ENCODE measurements around the gene CLEC11A.

The CLEC11A gene

GRCh38 chr19:50705422-50706019, 17.6 kb upstream of the CLEC11A start:
- DNase-seq: no peak

GRCh38 chr19:50706387-50706786, 16.8 kb upstream of the CLEC11A start:
- DNase-seq: no peak

GRCh38 chr19:50708179-50708879, 14.8 kb upstream of the CLEC11A start:
- DNase-seq: no peak

- DNase-seq: no peak
Measured at GRCh38 chr19:50710094-50710493, 13.1 kb upstream of the CLEC11A start.

GRCh38 chr19:50710612-50711011, 12.6 kb upstream of the CLEC11A start:
- no peak for DNase-seq

- no peak for DNase-seq
Measured at GRCh38 chr19:50711196-50711595, 12.0 kb upstream of the CLEC11A start.

GRCh38 chr19:50711805-50712204, 11.4 kb upstream of the CLEC11A start:
- no peak for DNase-seq

- no peak for DNase-seq
Measured at GRCh38 chr19:50712833-50713232, 10.3 kb upstream of the CLEC11A start.

- DNase-seq: no peak
Measured at GRCh38 chr19:50713556-50714236, 9.5 kb upstream of the CLEC11A start.

GRCh38 chr19:50716178-50717025, 6.8 kb upstream of the CLEC11A start:
- DNase-seq: no peak

GRCh38 chr19:50717026-50717723, 6.0 kb upstream of the CLEC11A start:
- no peak for DNase-seq

GRCh38 chr19:50717891-50718254, 5.3 kb upstream of the CLEC11A start:
- DNase-seq: no peak

- no peak for DNase-seq
Measured at GRCh38 chr19:50718255-50719118, 4.7 kb upstream of the CLEC11A start.

GRCh38 chr19:50719119-50719435, 4.1 kb upstream of the CLEC11A start:
- no peak for DNase-seq

GRCh38 chr19:50719566-50719965, 3.6 kb upstream of the CLEC11A start, which contains the start of gene SHANK1:
TSS of gene SHANK1 (minus strand) at chr19:50719802. CDS start at chr19:50716919, 2,883 bp downstream.
- no peak for DNase-seq

GRCh38 chr19:50720181-50720920, 2.8 kb upstream of the CLEC11A start:
- DNase-seq: no peak

- DNase-seq: no peak
Measured at GRCh38 chr19:50720921-50721381, 2.2 kb upstream of the CLEC11A start.

GRCh38 chr19:50721441-50722137, 1.6 kb upstream of the CLEC11A start:
- no peak for DNase-seq

GRCh38 chr19:50722201-50723013, 757 bp upstream of the CLEC11A start:
- no peak for DNase-seq
